DND-41 (cell line): ENCODE data around the gene LCAT.

Experiments used
- ATAC-seq: fragments of 200-7000 bp; cut with Tn5 transposase; 3 replicates; pipeline ENCODE4 v1.9.1; 2021; ENCODE audit warnings: low read depth; ENCODE audit not compliant: insufficient read depth
- DNase-seq: peaks from one replicate; pipeline ENCODE4 v3.0.0-alpha.2; 2020
- H2AFZ ChIP-seq: 2 replicates; pipeline ENCODE4 v1.6.0; 2012; ENCODE audit warnings: low read depth, low read length
- H3K27ac ChIP-seq: 2 replicates; pipeline ENCODE4 v1.5.1; 2012; ENCODE audit warnings: low read length, inconsistent platforms
- H3K27me3 ChIP-seq: fragments of 200-600 bp; sonication (generic); 2 replicates; pipeline ENCODE4 v1.6.0; 2012; ENCODE audit warnings: low read length, mild to moderate bottlenecking, inconsistent platforms; ENCODE audit not compliant: insufficient read depth, poor library complexity
- H3K36me3 ChIP-seq: 2 replicates; pipeline ENCODE4 v1.5.1; 2012; ENCODE audit warnings: low read length, inconsistent platforms; ENCODE audit not compliant: insufficient read depth
- H3K4me1 ChIP-seq: 2 replicates; pipeline ENCODE4 v1.5.1; 2012; ENCODE audit warnings: mild to moderate bottlenecking, low read length; ENCODE audit not compliant: insufficient read depth
- H3K4me2 ChIP-seq: 2 replicates; pipeline ENCODE4 v1.6.0; 2012; ENCODE audit warnings: mild to moderate bottlenecking, moderate library complexity, low read length, inconsistent platforms; ENCODE audit not compliant: insufficient read depth
- H3K4me3 ChIP-seq, 2 experiments: fragments of 200-600 bp in 1 of 2; shearing (Covaris generic) in 1 of 2; 2 replicates each; pipeline ENCODE4 v1.5.1; 2012 to 2016; ENCODE audit warnings: inconsistent platforms in 2 of 2, low read length in 2 of 2, mild to moderate bottlenecking in 2 of 2, low read depth in 1 of 2, moderate library complexity in 1 of 2
- H3K79me2 ChIP-seq: 2 replicates; pipeline ENCODE4 v1.6.0; 2012; ENCODE audit warnings: low read length, inconsistent platforms; ENCODE audit not compliant: insufficient read depth
- H3K9ac ChIP-seq: 2 replicates; pipeline ENCODE4 v1.6.0; 2012; ENCODE audit warnings: low read depth, mild to moderate bottlenecking, inconsistent platforms, low read length, moderate library complexity
- H3K9me3 ChIP-seq: 2 replicates; pipeline ENCODE4 v1.5.1; 2012; ENCODE audit warnings: low read length, moderate library complexity, mild to moderate bottlenecking, inconsistent platforms; ENCODE audit not compliant: insufficient read depth, severe bottlenecking
- H4K20me1 ChIP-seq: 2 replicates; pipeline ENCODE4 v1.6.0; 2012; ENCODE audit warnings: low read length; ENCODE audit not compliant: insufficient read depth
- CTCF ChIP-seq: IDR thresholded peaks from 2 replicates; pipeline ENCODE4 v1.5.1; 2012; ENCODE audit warnings: borderline replicate concordance, low read length, moderate library complexity, mild to moderate bottlenecking; ENCODE audit not compliant: poor library complexity, severe bottlenecking; ENCODE audit errors: extremely low read depth
- EZH2 ChIP-seq: IDR thresholded peaks from 3 replicates; pipeline ENCODE4 v1.6.1; 2012; ENCODE audit warnings: borderline replicate concordance, low read depth, mild to moderate bottlenecking, moderate library complexity, low read length, inconsistent platforms; ENCODE audit not compliant: severe bottlenecking

The LCAT gene

GRCh38 chr16:67946128-67946569, 2.2 kb upstream of the LCAT start:
- TF ChIP-seq CTCF (no peak), EZH2 (no peak)
- Histone ChIP-seq H3K79me2 (no peaks in the 10 kb centered on the region), H3K4me3 (no peak overlapping the region), H4K20me1 (no peaks in the 10 kb centered on the region), H3K36me3 (peaks cover 91% of the 10 kb centered on the region), H3K4me2 (no peak overlapping the region), H2AFZ (no peak overlapping the region), H3K27me3 (no peaks in the 10 kb centered on the region), H3K9me3 (no peaks in the 10 kb centered on the region), H3K27ac (no peak overlapping the region), H3K4me1 (no peaks in the 10 kb centered on the region), H3K9ac (no peak overlapping the region)
- DNase-seq: no peak
- ATAC-seq: no peak

- Histone ChIP-seq H3K79me2 (no peaks in the 10 kb centered on the region), H3K9ac (no peak overlapping the region), H4K20me1 (no peaks in the 10 kb centered on the region), H3K27ac (no peak overlapping the region), H3K36me3 (peaks cover 84% of the 10 kb centered on the region), H3K27me3 (no peaks in the 10 kb centered on the region), H3K4me2 (no peak overlapping the region), H3K4me1 (no peaks in the 10 kb centered on the region), H2AFZ (no peak overlapping the region), H3K4me3 (no peak overlapping the region), H3K9me3 (no peaks in the 10 kb centered on the region)
- ATAC-seq: no peak
- DNase-seq: no peak
- no peak for TF ChIP-seq EZH2
- TF ChIP-seq CTCF: no peak
Measured at GRCh38 chr16:67945392-67945933, 1.5 kb upstream of the LCAT start.

- Histone ChIP-seq H3K27ac (no peak overlapping the region), H4K20me1 (no peaks in the 10 kb centered on the region), H3K4me3 (no peak overlapping the region), H3K9me3 (no peaks in the 10 kb centered on the region), H3K79me2 (no peaks in the 10 kb centered on the region), H3K9ac (no peak overlapping the region), H3K4me2 (no peak overlapping the region), H3K27me3 (no peaks in the 10 kb centered on the region), H3K4me1 (no peaks in the 10 kb centered on the region), H3K36me3 (peaks cover 83% of the 10 kb centered on the region), H2AFZ (no peak overlapping the region)
- TF ChIP-seq CTCF: no peak
- no peak for TF ChIP-seq EZH2
- no peak for DNase-seq
- ATAC-seq: no peak
Measured at GRCh38 chr16:67944690-67945391, 921 bp upstream of the LCAT start.
